ENCODE results near the gene SBF1.

The SBF1 gene

DNA sequence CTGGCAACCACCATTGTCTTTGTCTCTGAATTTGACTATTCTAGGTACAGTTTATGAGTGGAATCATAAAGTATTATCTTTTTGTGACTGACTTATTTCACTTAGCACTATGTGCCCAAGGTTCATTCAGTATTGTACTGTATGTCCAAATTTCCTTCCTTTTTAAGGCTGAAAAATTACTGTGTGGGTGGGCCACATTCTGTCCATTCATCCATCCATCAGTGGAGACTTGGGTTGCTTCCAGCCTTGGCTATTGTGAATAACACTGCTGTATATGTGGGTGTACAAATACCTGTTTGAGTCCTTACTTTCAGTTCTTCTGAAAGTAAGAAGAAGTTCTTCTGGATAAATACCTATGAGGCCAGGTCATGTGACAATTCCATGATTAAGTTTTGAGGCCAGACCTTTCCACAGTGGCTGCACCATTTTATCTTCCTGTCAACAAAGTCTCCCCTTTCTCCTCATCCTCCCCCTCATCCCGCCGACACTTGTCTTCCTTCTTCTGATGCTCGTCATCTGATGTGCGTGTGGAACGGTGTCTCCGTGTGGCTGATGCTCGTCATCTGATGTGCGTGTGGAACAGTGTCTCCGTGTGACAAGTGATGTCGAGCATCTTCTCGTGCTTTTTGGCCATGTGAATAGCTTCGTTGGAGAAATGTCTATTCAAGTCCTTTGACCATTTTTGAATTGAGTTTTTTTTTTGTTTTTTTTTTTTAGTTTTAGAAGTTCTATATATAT, 49.5 kb downstream of the SBF1 start:
- Histone ChIP-seq H3K9me3 (ENCODE audit: insufficient read depth, low read length) (no peaks in the 10 kb centered on the region), H3K79me2 (ENCODE audit: low read length) (no peaks in the 10 kb centered on the region), H3K4me3 (ENCODE audit: low read length) (no peak overlapping the region), H3K4me1 (ENCODE audit: low read length) (no peaks in the 10 kb centered on the region), H3K27me3 (ENCODE audit: low read depth, low read length) (no peaks in the 10 kb centered on the region), H3K4me2 (ENCODE audit: low read length) (no peak overlapping the region), H3K36me3 (replicated peaks; ENCODE audit: low read depth, low read length) (peaks cover 7% of the 10 kb centered on the region), H2AFZ (ENCODE audit: low read depth, low read length) (no peak overlapping the region), H4K20me1 (ENCODE audit: insufficient read depth, low read length) (no peaks in the 10 kb centered on the region), H3K9ac (ENCODE audit: low read length) (no peak overlapping the region), H3K27ac (ENCODE audit: low read length) (no peak overlapping the region)
- TF ChIP-seq, protein P1, sequence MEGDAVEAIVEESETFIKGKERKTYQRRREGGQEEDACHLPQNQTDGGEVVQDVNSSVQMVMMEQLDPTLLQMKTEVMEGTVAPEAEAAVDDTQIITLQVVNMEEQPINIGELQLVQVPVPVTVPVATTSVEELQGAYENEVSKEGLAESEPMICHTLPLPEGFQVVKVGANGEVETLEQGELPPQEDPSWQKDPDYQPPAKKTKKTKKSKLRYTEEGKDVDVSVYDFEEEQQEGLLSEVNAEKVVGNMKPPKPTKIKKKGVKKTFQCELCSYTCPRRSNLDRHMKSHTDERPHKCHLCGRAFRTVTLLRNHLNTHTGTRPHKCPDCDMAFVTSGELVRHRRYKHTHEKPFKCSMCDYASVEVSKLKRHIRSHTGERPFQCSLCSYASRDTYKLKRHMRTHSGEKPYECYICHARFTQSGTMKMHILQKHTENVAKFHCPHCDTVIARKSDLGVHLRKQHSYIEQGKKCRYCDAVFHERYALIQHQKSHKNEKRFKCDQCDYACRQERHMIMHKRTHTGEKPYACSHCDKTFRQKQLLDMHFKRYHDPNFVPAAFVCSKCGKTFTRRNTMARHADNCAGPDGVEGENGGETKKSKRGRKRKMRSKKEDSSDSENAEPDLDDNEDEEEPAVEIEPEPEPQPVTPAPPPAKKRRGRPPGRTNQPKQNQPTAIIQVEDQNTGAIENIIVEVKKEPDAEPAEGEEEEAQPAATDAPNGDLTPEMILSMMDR (IDR thresholded peaks at IDR 0.05; ENCODE audit: low read depth, low read length): no peak
- no peak for TF ChIP-seq EZH2phosphoT487 (IDR thresholded peaks at IDR 0.05; ENCODE audit: low read depth)

DNA sequence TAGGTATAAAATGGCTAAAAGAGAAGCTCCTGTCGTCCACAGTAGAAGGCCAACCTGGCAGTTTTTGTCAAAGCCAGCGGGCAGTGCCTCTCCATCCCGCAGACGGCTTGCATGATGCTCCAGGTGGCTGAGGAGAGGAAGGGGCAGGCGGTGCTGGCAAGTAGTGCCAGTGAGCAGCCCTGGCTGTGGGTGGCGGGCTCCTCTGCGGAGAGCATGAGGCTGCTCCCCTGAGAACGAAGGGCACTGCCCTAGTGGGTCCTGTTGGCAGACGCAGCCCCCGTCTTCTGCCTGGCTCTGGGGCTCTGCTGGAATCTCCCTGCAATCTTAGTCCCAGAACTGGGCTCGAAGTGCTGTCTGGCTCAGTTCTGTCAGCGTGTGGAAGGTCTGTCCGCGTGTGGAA, 50.9 kb downstream of the SBF1 start:
- Histone ChIP-seq H3K36me3 (replicated peaks; ENCODE audit: low read depth, low read length) (peaks cover 7% of the 10 kb centered on the region), H2AFZ (ENCODE audit: low read depth, low read length) (no peak overlapping the region), H4K20me1 (ENCODE audit: insufficient read depth, low read length) (no peaks in the 10 kb centered on the region), H3K9me3 (ENCODE audit: insufficient read depth, low read length) (no peaks in the 10 kb centered on the region), H3K4me1 (ENCODE audit: low read length) (no peaks in the 10 kb centered on the region), H3K27ac (ENCODE audit: low read length) (no peak overlapping the region), H3K4me2 (ENCODE audit: low read length) (no peak overlapping the region), H3K4me3 (ENCODE audit: low read length) (no peak overlapping the region), H3K79me2 (ENCODE audit: low read length) (no peaks in the 10 kb centered on the region), H3K27me3 (ENCODE audit: low read depth, low read length) (no peaks in the 10 kb centered on the region), H3K9ac (ENCODE audit: low read length) (no peak overlapping the region)
- TF ChIP-seq EZH2phosphoT487 (IDR thresholded peaks at IDR 0.05; ENCODE audit: low read depth): no peak
- TF ChIP-seq, protein P1 (IDR thresholded peaks at IDR 0.05; ENCODE audit: low read depth, low read length): no peak

DNA sequence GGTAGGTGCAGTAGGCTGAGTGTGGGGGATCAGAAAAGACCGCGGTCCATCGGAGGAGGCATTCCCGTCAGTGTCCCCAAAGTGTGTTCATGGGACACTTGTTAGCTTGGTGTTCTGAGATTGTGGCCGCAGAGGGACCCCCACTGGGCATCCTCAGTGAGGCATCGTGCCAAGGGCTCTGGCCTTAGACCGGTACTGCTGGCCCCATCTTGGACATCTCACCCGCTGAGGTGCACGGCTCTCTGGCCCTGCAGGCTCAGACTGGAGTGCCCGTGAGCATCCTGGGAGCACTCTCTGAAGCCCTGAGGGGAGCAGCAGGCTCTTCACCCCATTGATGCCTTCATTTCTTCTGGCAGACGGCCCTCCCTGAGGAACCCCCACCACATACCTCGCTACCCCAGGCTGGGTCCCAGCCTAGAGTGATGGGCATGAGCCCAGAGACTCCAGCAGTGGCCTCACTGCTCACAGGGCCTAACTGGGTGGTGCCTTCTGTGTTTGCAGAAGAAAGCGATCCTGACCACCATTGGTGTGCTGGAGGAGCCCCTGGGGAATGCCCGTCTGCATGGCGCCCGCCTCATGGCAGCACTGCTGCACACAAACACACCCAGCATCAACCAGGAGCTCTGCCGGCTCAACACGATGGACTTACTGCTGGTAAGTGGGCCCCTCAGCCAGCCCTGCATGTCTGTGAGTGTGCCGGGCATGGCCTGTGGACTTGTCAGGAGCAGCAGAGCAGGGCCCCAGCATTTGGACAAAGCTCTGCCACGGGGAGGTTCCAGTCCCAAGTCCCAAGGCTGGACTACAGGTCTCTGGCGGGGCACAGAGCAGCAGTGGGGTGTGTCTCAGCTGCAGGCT, 51.6 kb downstream of the SBF1 start:
- Histone ChIP-seq H3K9ac (ENCODE audit: low read length) (no peak overlapping the region), H2AFZ (ENCODE audit: low read depth, low read length) (no peak overlapping the region), H3K9me3 (ENCODE audit: insufficient read depth, low read length) (no peaks in the 10 kb centered on the region), H3K27ac (ENCODE audit: low read length) (no peak overlapping the region), H3K36me3 (replicated peaks; ENCODE audit: low read depth, low read length) (peaks cover 7% of the 10 kb centered on the region), H3K79me2 (ENCODE audit: low read length) (no peaks in the 10 kb centered on the region), H3K27me3 (ENCODE audit: low read depth, low read length) (no peaks in the 10 kb centered on the region), H3K4me3 (ENCODE audit: low read length) (no peak overlapping the region), H3K4me1 (ENCODE audit: low read length) (no peaks in the 10 kb centered on the region), H4K20me1 (ENCODE audit: insufficient read depth, low read length) (no peaks in the 10 kb centered on the region), H3K4me2 (ENCODE audit: low read length) (no peak overlapping the region)
- TF ChIP-seq, protein P1 (IDR thresholded peaks at IDR 0.05; ENCODE audit: low read depth, low read length): no peak
- TF ChIP-seq EZH2phosphoT487 (IDR thresholded peaks at IDR 0.05; ENCODE audit: low read depth): no peak

DNA sequence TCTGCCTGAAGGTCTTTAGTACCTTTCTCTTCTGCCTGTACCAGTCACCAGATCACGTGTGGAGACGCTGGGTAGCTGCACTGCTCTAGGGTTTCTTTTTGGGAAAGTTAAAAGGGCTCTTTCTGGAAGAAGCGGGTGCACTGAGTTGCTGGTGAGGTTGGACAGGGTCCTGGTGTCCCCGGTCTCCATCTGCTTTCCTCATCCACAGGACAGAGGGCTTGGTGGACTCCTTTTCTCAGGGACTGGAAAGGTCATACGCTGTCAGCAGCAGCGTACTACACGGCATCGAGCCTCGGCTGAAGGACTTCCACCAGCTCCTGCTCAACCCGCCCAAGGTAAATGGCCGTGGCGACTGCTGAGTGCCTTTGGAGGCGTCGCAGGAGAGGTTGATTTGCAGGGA, 52.8 kb downstream of the SBF1 start:
- Histone ChIP-seq H3K9me3 (ENCODE audit: insufficient read depth, low read length) (no peaks in the 10 kb centered on the region), H3K79me2 (ENCODE audit: low read length) (no peaks in the 10 kb centered on the region), H3K36me3 (replicated peaks; ENCODE audit: low read depth, low read length) (peaks cover 7% of the 10 kb centered on the region), H3K4me2 (ENCODE audit: low read length) (no peak overlapping the region), H3K4me3 (ENCODE audit: low read length) (no peak overlapping the region), H3K4me1 (ENCODE audit: low read length) (no peaks in the 10 kb centered on the region), H3K27me3 (ENCODE audit: low read depth, low read length) (no peaks in the 10 kb centered on the region), H4K20me1 (ENCODE audit: insufficient read depth, low read length) (no peaks in the 10 kb centered on the region), H2AFZ (ENCODE audit: low read depth, low read length) (no peak overlapping the region), H3K27ac (ENCODE audit: low read length) (no peak overlapping the region), H3K9ac (ENCODE audit: low read length) (no peak overlapping the region)
- TF ChIP-seq EZH2phosphoT487 (IDR thresholded peaks at IDR 0.05; ENCODE audit: low read depth): no peak
- TF ChIP-seq, protein P1 (IDR thresholded peaks at IDR 0.05; ENCODE audit: low read depth, low read length): no peak
